Endothelial cell of hepatic sinusoid (primary cell): ENCODE measurements around the gene PSMF1.

Experiments used
- in situ Hi-C: cut with HindIII; loops from 2 replicates; pipeline ENCODE4 v1.10.0; 2017; ENCODE audit warnings: low sequenced_read_pairs

Gene PSMF1

DNA sequence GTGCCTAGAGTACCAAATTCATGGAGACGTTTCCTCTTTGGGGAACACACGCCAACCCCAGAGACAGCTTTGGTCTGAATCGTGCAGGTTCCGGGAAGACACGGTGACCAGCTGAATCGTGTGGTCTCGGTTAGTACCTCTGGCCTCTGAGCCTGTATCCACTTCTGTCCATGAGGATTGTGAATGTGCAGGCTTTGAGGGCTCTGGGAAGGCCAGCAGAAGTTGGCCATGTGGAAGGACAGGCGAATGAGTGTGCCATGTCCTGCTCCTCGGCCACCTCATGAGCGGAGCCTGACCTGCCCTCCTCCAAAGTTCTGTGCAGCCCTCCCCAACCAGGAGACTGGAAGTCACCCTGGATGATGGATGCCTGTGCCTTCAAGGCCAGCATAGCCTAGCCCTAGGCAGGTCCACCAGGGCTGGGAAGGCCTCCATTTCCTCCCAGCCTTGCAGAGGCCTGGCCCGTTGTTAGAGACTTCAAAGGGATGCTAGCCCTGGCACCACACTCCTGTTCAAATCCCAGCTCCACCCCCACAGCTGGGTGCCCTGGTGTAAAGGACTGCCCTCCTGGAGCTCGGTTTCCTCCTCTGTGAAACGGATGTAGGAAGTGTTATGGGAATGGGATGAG is 68.1 kb downstream of the PSMF1 start:
- in situ Hi-C loops: no loop called here

DNA sequence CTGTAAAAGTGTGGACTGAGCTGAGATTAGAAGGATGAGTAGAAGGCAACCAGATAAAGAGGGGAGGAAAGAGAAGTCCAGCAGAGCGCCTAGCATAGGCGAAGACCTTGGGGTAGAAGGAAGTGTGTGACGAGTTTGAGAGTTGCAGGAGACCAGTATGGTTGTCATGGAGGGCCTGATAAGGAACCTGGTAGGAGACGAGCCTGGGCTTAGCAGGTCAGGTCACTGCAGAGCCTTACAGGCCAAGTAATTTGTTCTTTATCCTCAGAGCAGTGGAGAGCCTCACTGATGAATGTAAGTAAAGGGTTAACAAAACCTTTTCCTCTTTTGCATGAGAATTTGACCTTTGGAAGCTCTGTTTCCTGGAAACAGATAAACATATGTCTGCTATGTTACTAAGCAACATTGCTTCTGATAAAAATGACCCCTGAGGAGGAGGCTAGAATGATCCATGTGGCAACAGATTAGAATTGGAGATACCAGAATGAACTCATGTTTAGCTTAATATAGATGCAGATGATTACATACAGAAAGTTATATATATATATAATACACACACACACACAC is 69.3 kb downstream of the PSMF1 start:
- in situ Hi-C loops: no loop called here

DNA sequence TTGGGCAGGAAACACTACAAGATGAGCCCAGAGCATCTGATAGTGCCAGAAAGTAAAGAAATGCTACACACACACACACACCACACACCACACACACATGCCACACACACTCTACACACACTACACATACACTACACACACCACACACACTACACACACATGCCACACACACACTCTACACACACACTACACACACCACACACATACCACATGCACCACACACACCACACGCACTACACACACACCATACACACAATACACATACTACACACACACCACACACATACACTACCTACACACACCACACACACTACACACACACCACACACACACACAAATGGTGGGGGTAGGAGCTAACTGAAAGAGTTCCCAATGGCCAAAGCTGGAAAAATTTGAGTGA is 69.9 kb downstream of the PSMF1 start:
- in situ Hi-C loops: no loop called here

DNA sequence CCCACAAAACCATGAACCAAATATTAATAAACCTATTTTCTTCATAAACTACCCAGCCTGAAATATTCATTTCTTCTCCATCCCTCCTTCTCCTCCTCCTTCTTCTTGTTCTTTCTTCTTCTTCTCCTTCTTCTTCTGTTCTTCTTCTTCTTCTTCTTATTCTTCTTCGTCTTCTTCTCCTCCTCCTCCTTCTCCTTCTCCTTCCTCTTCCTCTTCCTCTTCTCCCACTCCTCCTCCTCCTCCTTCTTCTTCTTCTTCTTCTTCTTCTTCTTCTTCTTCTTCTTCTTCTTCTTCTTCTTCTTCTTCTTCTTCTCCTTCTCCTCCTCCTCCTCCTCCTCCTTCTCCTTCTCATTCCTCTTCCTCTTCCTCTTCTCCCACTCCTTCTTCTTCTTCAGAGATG is 71.4 kb downstream of the PSMF1 start:
- in situ Hi-C loops: no loop called here

DNA sequence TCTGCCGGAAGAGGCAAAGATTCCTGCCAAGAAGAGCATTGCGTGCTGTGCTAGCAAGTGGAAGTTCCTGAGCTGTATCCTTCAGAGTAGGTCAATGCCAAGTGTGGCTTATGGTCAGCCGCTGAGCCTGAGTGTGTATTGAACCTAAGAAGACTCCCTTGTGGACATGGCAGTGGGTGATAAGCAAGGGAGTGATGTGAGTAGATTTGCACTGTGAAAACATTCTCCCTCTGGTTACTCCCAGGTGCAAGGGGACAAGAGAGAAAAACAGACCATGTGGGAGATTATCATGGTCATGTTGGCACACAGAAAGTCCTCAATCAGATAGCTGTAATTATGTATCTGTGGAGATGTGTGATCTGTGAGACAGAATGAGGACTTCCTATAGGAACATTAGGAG is 72.4 kb downstream of the PSMF1 start:
- in situ Hi-C loops: no loop called here

DNA sequence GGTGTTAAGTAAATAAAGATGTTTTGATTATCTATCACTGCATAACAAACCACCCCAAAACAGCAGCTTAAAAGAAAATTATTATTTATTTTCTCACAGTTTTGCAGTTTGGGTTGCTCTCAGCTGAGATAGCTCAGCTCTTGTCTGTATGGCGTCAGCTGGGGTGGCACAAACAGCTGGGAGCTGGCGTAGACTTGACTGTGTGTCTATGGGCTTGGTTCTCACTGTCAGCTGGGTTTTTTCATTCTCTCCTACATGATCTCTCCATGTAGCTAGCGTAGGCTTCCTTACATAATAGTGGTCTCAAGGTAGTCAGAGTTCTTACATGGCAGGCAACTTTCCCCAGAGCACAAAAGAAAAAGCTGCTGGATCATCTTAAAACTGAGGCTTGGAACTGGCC is 72.9 kb downstream of the PSMF1 start:
- in situ Hi-C loops: no loop called here

DNA sequence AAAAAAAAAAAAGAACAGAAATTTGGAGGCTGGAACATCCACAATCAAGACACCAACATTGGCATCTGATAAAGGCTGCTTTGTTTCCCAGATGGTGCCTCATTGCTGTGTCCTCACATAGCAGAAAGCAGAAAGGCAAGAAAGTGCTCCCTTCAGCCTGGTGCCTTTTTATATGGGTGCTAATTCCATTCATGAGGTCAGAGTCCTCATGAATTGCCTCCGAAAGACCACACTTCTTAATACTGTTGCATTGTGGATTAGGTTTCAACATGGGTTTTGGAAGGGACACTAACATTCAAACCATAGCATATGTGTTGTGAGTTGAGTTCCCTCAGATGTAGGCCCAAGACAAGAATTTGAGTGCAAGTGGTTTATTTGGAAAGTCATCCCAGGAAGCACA is 76.8 kb downstream of the PSMF1 start:
- in situ Hi-C loops: no loop called here

DNA sequence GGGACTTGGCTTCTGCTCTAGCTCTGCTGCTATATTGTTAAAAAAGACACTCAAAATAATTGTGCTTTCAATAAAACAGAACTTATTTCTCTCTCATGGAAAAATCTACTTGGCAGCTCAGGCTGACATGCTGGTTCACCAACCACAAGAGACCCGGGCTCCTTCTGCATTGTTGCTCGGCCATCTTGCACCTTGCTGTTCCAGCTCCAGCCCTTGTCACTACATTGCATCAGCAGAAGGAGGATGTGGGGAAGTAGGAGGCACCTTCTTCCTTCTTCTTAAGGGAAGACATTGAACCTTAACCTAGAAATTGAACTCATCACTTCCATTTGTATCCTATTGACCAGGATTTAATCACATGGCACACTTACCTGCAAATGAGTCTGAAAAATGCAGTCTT is 78.2 kb downstream of the PSMF1 start:
- in situ Hi-C loops: no loop called here

DNA sequence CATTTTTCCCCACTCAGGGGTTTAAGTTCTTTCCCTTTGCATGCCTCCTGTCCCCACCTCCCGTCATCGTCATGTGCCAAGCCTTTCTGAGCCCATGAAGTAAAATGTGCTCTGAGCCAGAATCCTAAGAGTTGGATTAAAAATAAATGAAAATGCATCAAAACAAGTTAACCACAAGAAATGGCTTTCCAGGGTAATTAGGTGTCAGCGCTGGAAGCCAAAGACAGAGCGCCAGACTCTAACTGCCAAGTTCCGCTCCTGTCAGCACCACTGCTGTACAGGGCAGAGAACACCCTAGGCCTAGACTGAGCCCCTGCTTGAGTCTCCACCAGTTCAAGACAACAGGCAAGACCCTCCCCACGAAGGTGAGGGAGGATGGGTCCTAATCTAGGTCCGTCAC is 79.4 kb downstream of the PSMF1 start:
- in situ Hi-C loops: no loop called here

DNA sequence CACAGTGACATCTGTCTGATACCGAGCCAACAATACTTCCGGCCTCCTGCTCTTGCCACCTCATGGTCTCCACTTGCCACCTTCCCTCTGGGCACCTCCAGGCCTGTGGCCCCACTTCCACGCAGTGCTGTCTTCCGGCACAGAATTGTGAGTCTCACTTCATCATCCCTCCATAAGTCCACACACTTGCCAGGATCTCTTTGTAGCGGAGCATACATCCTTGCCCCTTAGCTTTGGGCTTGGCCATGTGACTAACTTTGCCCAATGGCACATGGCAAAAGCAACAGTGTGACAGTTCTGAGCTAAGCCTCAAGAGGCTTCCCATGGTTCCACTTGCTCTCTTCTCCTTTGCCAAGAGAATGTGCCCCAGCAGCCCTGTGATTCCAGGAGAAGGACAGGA is 80.3 kb downstream of the PSMF1 start:
- in situ Hi-C loops: no loop called here

DNA sequence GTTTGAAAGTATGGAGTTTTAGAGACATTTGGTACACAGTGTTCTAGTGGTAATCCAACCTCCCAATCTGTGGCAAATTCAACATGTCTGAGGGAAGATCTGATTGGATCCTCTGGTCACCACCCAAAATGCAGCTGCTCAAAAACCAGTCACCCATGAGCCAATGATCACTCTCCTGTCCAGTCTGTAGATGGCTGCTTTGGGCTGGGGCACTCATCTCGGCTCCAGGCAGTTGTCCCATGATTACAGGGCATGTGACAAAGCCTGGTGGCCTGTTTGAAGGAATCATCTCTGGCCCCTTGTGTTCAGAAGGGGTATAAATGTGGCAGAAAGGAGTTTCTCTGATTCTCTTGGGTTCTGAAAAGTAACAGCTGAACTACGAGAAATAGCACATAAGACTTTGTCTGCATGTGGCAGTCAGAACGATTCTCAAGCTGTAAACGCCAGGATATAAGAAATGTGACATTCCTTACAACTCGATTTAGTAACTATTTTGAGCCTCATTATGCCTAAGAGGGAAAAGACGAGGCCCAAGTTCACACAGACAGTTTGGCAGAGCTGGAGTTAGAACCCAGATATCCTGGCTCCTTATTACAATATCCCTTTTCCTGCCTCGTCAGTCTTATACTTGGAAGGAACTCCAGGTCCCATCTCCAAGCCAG is 80.9 kb downstream of the PSMF1 start:
- in situ Hi-C loops: no loop called here

DNA sequence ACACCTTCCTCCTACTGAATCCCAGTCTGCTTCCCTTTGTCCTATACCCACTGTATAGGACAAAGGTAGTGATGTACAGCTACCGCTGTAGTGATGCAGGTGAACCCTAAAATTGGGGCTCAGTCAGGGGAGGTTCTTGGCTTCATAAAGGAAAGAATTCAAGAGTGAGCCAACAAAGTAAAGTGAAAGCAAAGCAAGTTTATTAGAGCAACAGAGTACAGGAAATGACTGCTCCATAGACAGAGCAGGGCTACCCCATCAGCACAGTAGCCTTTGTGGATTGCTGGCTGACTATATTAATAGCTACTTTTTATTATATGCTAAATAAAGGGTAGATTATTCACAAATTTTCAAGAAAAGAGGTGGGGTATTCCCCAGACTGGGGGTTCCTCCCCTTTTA is 81.6 kb downstream of the PSMF1 start:
- in situ Hi-C loops: no loop called here

DNA sequence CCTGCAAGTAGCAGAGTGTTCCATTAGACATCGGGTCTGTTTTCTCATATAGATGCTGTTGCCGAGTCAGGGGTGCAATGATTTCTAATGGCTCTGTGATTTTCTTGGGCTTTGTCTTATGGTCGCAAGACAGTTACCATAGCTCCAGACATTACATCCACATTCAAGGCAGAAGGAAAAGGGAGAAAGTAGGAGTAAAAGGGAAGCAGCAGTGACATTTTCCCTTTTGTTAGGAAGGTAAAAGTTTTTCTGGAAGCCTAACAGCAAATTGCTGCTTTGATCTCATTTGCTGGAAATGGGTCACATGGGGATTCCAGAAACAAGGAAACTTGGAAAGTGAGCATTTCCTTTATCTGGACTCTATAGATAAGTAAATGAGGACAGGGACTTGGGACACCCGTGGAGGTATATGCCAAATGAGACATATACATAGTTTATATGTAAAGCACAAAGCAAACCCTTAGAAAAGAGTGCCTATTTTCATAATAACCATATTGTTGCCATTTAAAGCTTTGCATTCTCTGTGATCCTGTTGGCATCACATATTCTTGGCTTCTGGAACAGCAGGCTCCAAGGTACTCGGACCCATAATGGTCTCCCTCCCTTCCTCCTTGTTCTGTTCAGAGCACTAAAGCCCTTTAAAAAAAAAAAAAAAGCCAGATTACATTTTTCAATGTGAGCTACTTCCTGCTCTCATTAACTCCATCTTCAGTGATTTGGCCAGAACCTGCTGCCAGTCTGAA is 84.5 kb downstream of the PSMF1 start, which contains the start of gene C20orf202:
TSS of gene C20orf202 (plus strand) at position 693 of the 743 bp plus-strand sequence. CDS start 132 bp downstream, outside the sequence.
- in situ Hi-C loops: no loop called here

DNA sequence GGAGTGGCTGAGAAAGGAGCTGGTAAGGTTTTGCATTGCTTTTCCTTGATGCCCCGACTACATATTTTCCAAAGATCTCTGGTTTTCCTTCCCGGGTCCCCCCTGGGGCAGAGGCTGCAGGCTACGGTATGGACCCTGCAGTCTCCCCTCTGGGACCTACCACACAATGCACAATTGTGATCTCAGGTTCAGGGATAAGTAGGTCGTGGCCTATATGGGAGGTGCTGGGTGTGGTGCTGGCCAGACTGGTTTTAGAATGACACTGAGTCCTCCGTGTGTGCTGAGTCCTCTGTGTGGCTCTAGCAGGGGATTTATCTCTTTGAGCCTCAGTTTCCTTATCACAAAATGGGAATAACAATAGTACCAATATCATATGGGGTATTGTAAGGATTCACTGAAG is 85.2 kb downstream of the PSMF1 start:
- in situ Hi-C loops: no loop called here

DNA sequence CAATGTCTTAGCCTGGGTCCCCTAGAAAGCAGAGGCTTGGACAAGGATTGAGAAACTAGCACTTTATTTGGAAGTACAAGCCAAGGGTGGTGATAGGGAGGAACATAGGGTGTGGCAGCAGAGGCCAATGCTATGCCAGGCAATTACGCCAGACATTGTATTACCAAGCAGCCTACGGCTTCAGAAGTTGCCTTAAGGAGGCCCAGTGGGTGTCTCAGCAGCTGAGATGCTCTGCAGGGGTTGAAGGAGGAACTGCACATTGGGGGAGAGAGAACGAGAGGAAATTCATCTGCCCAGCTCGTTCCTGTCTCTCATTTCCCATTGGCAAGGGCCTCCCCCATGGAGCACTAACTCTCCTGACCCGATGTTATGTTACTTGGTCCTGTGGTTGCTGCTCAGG is 85.7 kb downstream of the PSMF1 start:
- in situ Hi-C loops: no loop called here

DNA sequence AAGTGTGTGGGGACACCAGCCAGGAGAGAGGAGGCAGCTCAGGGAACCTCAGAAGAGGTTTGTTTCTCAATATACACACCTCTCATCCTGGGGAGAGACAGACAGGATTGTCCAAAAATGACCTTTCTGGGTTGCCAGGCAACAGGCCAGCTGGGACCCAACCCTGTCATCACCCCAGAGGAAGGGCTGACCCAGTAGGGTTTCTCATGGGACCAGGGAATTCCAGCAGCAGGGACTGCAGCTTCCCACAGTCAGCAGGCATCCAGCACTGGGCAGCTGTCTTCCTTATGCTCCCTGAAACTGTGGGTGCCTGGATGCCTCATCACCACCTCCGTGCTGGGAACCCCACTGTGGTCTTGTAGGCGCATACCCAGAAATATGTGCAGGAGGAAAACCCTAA is 86.2 kb downstream of the PSMF1 start:
- in situ Hi-C loops: no loop called here

DNA sequence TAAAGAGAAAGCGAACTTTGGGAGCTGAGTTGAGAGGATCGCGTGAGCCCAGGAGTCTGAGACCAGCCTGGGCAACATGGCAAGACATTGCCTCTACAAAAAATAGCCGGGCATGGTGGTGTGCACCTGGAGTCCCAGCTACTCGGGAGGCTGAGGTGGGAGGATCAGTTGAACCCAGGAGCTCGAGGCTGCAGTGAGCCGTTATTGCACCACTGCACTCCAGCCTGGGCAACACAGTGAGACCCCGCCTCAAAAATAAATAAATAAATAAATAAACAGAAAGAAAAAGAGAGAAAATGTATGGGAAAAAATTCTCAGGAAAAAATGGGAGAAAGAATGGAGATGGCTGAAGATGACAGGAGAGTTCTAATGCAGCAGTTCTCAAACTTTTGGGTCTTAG is 87.4 kb downstream of the PSMF1 start:
- in situ Hi-C loops: no loop called here

DNA sequence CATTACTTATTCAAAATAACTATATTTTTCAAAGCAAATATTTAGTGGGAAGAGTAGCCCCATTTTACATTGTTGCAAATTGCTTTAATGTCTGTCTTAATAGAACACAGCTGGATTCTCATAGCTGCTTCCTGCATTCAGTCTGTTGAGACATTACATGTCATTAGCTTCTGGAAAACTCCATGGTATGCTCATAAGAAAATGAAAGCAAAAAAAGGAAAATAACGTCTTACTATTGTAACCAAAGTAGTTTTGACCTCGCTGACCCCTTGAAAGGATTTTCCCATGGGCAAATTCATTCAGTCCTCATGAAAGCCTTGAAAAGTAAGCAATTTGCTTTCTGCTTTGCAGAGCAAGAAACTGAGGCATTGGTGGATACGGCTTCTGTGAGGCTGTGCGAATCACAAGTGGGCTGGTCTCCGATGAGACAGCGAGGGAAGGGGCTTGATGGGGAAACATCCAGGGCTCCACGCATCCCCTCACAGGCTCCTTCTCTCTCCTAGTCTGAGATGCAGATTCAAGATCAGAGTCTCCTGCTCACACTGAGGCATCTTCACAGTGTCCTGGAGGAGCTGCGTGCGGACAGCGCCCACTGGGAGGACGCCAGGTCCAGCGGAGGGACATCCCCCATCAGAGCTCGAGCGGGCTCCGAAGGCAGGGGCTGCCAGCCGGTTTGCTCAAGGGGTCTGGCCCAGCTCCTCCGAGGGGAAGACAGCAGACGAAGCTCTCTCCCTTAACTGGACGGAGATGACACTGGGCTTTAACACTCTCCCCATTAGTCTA is 88.2 kb downstream of the PSMF1 start:
- in situ Hi-C loops: no loop called here

DNA sequence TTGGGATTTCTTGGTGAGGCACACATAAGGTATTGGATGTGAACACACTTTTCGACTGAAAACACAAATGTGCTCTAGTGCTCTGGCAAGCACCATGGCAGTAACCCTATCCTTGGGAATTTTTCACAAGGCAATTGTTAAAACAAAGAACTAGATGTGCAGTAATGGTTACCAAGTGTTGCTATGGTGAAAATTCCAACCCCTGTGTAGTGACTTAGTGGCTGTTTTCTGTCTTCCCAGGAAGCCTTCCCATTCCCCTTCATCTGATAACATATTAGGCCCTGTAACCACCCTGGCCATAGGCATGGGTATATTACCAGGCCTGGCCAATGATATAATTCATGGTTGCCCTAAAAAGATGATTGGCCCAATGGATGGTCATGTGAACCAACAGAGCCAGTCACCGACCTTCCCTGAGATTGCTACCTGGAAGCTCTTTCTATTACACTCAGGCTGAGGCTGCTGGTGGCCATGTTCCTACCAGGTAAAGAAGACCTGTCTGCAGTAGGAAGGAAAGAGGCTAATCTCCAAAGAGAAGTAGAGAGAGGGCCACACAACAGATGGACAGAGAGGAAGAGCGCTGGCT is 89.0 kb downstream of the PSMF1 start:
- in situ Hi-C loops: no loop called here

DNA sequence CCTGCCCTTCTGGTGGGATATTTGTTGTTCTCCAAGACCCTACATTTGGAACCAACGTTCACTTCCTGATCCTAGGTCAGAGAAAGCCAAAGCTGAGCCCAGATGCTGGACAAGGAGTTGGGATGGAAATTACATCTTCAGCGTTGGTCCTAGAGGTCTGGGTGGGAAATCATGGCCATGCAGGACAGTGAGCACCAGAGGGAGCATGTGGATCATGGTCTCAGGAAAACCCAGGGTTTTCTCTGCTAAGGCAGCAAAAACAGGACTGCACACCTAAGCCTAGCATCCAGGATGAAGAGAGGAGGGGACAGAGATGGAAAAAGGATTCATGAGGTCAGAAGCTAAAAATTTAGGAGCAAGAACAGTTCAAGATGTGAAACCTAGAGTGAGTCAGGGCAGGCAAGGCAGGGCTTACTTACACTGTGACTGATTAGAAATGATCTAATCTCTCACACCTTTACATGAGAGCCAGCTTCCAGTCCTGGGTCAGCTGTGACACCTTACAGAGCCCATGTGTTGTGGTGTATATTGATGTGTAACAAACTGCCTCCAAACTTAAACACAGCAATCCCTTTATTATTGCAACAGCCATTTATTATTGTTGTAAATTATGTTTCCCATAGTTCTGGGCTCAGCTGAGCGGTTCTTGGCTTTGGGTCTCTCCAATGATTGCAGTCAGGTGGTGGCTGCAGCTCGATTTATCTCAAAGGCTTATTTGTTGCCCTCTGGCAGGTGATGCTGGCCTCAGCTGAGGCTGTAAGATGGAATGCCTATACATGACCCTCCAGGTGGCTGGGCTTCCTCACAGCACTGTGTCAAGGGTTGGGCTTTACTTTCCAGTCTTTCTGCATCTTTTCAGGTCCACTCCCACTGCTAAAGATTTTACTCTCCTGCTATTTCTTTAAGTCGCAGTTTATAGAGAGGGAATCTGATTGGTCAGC is 91.3 kb downstream of the PSMF1 start:
- in situ Hi-C loops: no loop called here
